DND-41 (cell line): Measurements from ENCODE around the gene PHF24.

Experiments
- ATAC-seq: fragments of 200-7000 bp; cut with Tn5 transposase; 3 replicates; pipeline ENCODE4 v1.9.1; 2021; ENCODE audit warnings: low read depth; ENCODE audit not compliant: insufficient read depth
- DNase-seq: peaks from one replicate; pipeline ENCODE4 v3.0.0-alpha.2; 2020
- H2AFZ ChIP-seq: 2 replicates; pipeline ENCODE4 v1.6.0; 2012; ENCODE audit warnings: low read depth, low read length
- H3K27ac ChIP-seq: 2 replicates; pipeline ENCODE4 v1.5.1; 2012; ENCODE audit warnings: low read length, inconsistent platforms
- H3K27me3 ChIP-seq: fragments of 200-600 bp; sonication (generic); 2 replicates; pipeline ENCODE4 v1.6.0; 2012; ENCODE audit warnings: low read length, mild to moderate bottlenecking, inconsistent platforms; ENCODE audit not compliant: insufficient read depth, poor library complexity
- H3K36me3 ChIP-seq: 2 replicates; pipeline ENCODE4 v1.5.1; 2012; ENCODE audit warnings: low read length, inconsistent platforms; ENCODE audit not compliant: insufficient read depth
- H3K4me1 ChIP-seq: 2 replicates; pipeline ENCODE4 v1.5.1; 2012; ENCODE audit warnings: mild to moderate bottlenecking, low read length; ENCODE audit not compliant: insufficient read depth
- H3K4me2 ChIP-seq: 2 replicates; pipeline ENCODE4 v1.6.0; 2012; ENCODE audit warnings: mild to moderate bottlenecking, moderate library complexity, low read length, inconsistent platforms; ENCODE audit not compliant: insufficient read depth
- H3K4me3 ChIP-seq, 2 experiments: fragments of 200-600 bp in 1 of 2; shearing (Covaris generic) in 1 of 2; 2 replicates each; pipeline ENCODE4 v1.5.1; 2012 to 2016; ENCODE audit warnings: inconsistent platforms in 2 of 2, low read length in 2 of 2, mild to moderate bottlenecking in 2 of 2, low read depth in 1 of 2, moderate library complexity in 1 of 2
- H3K79me2 ChIP-seq: 2 replicates; pipeline ENCODE4 v1.6.0; 2012; ENCODE audit warnings: low read length, inconsistent platforms; ENCODE audit not compliant: insufficient read depth
- H3K9ac ChIP-seq: 2 replicates; pipeline ENCODE4 v1.6.0; 2012; ENCODE audit warnings: low read depth, mild to moderate bottlenecking, inconsistent platforms, low read length, moderate library complexity
- H3K9me3 ChIP-seq: 2 replicates; pipeline ENCODE4 v1.5.1; 2012; ENCODE audit warnings: low read length, moderate library complexity, mild to moderate bottlenecking, inconsistent platforms; ENCODE audit not compliant: insufficient read depth, severe bottlenecking
- H4K20me1 ChIP-seq: 2 replicates; pipeline ENCODE4 v1.6.0; 2012; ENCODE audit warnings: low read length; ENCODE audit not compliant: insufficient read depth
- EZH2 ChIP-seq: IDR thresholded peaks from 3 replicates; pipeline ENCODE4 v1.6.1; 2012; ENCODE audit warnings: borderline replicate concordance, low read depth, mild to moderate bottlenecking, moderate library complexity, low read length, inconsistent platforms; ENCODE audit not compliant: severe bottlenecking
- TF ChIP-seq, protein P1 (sequence below): IDR thresholded peaks from 2 replicates; pipeline ENCODE4 v1.5.1; 2012; ENCODE audit warnings: borderline replicate concordance, low read length, moderate library complexity, mild to moderate bottlenecking; ENCODE audit not compliant: poor library complexity, severe bottlenecking; ENCODE audit errors: extremely low read depth

The PHF24 gene

DNA sequence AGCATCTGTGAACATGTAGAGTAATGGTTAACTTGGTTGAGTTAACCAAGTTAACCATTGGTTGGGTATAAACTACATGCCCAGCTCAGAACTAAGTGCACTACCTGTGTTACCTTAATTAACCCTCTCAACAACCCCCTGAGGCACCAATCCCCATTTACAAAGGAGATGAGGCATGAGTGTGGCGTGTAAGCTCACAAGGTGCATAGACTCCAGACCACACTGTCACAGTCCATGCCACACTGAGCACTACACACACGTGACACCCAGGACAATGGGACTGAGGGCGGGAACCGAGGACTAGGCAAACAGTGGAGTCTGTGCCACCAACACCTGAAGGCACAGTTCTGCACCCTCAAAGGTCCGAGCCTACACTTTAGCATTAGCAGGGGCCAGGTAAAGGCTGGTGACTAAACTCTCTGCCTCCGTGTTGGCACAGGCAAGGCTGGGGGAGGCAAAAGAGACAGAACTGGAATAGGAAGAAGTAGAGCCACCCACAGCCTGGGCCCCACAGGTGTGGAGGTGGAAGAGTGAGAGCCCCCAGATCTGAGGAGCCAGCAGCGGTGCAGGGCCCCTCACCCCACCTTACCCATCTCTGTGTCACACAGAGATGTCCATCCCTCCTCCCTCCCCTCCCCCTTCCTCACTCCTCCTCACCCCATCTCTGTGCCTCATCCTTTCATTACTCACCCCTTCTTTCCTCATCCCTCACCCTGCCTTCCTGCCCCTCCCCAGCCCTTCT, 29.2 kb downstream of the PHF24 start:
- Histone ChIP-seq H4K20me1 (no peaks in the 10 kb centered on the region), H3K4me3 (no peak overlapping the region), H3K36me3 (no peaks in the 10 kb centered on the region), H3K79me2 (no peaks in the 10 kb centered on the region), H3K27me3 (no peaks in the 10 kb centered on the region), H3K4me1 (peaks cover 28% of the 10 kb centered on the region), H3K9ac (no peak overlapping the region), H3K27ac (no peak overlapping the region), H3K9me3 (no peaks in the 10 kb centered on the region), H2AFZ (no peak overlapping the region), H3K4me2 (no peak overlapping the region)
- TF ChIP-seq EZH2: no peak
- TF ChIP-seq, protein P1, sequence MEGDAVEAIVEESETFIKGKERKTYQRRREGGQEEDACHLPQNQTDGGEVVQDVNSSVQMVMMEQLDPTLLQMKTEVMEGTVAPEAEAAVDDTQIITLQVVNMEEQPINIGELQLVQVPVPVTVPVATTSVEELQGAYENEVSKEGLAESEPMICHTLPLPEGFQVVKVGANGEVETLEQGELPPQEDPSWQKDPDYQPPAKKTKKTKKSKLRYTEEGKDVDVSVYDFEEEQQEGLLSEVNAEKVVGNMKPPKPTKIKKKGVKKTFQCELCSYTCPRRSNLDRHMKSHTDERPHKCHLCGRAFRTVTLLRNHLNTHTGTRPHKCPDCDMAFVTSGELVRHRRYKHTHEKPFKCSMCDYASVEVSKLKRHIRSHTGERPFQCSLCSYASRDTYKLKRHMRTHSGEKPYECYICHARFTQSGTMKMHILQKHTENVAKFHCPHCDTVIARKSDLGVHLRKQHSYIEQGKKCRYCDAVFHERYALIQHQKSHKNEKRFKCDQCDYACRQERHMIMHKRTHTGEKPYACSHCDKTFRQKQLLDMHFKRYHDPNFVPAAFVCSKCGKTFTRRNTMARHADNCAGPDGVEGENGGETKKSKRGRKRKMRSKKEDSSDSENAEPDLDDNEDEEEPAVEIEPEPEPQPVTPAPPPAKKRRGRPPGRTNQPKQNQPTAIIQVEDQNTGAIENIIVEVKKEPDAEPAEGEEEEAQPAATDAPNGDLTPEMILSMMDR: no peak
- DNase-seq (no peak), ATAC-seq (no peak)

DNA sequence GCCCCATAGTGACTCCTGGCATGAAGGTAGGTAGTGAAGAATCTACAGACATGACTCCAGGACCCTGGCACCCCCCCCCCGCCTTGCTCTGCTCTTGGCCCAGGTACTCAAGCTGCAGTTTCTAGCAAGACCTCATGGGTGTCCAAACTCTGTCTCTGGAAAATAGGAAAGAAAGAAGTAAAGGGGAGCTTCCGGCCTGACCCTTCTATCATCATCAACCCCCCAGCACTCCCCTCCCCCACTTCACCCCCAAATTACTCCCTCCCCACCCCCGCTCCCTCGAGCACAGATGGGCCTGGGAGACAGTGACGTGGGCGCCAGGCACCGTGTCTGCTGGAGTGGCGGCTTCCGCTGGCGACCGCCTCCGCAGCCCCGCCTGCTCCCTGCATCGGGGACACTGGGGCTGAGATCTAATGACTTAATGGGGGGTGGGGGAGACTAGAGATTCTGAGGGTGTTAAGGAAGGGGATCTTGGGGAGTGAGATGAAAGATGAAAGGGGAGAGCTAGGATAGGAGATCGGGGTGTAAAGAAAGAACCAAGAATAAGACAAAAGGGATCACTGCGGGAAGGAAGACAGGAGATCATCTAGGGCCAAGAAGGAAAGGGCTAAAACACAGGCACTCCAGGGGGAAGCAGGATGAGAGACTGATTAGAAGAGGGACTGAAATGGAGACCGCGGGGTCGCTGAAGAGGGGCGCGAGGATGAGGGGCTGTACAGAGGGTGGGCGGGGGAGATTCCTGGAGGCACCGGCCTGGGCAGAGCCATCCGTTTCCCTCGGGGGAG, 30.3 kb downstream of the PHF24 start:
- H3K9ac ChIP-seq: peak overlapping the region; percentile 53; the same call in 1 of the 2 replicates
- peaks cover 25% of the 10 kb centered on the region for H3K4me1 ChIP-seq
- DNase-seq (no peak), ATAC-seq (no peak)
- no peaks in the 10 kb centered on the region for H3K27me3 ChIP-seq
- peak overlapping the region; percentile 98 for H2AFZ ChIP-seq
- no peaks in the 10 kb centered on the region for H3K9me3 ChIP-seq
- peak overlapping the region; percentile 88 for H3K4me2 ChIP-seq
- no peaks in the 10 kb centered on the region for H3K79me2 ChIP-seq
- H3K27ac ChIP-seq: peak overlapping the region; percentile 77
- peak overlapping the region in 1 of 2 experiments; percentile 80; a peak in 2 of 4 replicates for H3K4me3 ChIP-seq
- H4K20me1 ChIP-seq: no peaks in the 10 kb centered on the region
- no peak for TF ChIP-seq EZH2
- TF ChIP-seq, protein P1: no peak
- no peaks in the 10 kb centered on the region for H3K36me3 ChIP-seq

DNA sequence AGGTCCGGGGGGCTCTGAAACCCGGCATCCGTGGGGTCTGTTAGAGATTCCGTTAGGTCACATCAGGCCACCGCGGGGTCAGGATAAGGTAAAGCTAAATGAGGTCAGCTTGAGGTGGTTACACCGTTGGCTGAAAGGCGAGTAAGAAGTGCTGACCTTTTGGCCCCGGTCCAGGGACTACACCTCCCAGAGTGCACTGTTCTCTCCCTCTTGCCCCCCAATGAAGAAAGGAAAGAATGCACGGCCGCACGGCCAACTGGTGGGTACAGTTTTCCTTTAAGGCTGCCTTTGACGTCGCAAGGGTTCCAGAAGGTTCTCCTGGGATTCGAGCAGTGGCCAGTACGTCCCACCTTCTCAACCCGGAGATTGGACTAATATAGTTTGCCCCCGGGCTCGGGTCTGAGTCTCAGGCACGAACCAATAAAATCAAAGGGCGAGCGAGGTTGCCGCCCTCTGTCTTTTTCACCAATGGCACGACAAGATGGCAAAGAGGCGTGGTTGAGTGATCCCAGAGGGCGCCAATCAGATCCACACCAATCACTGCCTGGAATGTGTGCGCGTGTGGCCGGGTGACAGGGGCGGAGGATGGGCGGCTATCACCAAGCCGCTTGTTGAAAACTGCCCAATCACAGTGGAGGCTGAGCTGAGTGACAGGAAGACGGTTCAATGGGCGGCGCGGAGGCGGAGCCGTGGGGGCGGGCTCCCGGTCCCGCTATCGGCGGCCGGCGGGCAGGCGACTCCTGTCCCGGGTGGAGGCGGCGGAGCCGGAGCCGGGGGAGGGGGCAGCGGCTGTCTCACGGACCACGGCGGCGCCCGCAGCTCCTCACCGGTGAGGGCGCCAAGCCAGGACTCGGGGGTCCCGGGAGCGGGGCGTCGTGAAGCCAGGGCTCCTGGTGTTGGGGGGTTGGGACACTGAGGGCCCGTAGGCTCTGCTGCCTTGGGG, 31.2 kb downstream of the PHF24 start, which contains the start of gene DNAJB5:
Gene DNAJB5 (plus strand): TSS at position 743 of the 943 bp plus-strand sequence. CDS start 886 bp downstream, outside the sequence.
- Histone ChIP-seq H3K36me3 (no peaks in the 10 kb centered on the region), H3K4me3 (peak within 1 kb of the TSS; percentile 42 to 80; a peak in 3 of 4 replicates), H3K27me3 (no peaks in the 10 kb centered on the region), H3K79me2 (no peaks in the 10 kb centered on the region), H3K4me1 (peaks cover 23% of the 10 kb centered on the region), H2AFZ (peak within 1 kb of the TSS; percentile 98), H3K9ac (peak within 1 kb of the TSS; percentile 62), H3K4me2 (peak within 1 kb of the TSS; percentile 88), H3K9me3 (no peaks in the 10 kb centered on the region), H4K20me1 (no peaks in the 10 kb centered on the region), H3K27ac (peak within 1 kb of the TSS; percentile 77)
- DNase-seq (peak; percentile 97), ATAC-seq (peak; percentile 97)
- TF ChIP-seq, protein P1: no peak
- no peak for TF ChIP-seq EZH2
